HG03135 (cell line): ENCODE results near the gene ADORA1.

Experiments used
- ATAC-seq: cut with Tn5 transposase; IDR thresholded peaks from one replicate; pipeline ENCODE4 v1.9.1; 2021; ENCODE audit warnings: mild to moderate bottlenecking, moderate library complexity; ENCODE audit not compliant: unreplicated experiment

Gene ADORA1

DNA sequence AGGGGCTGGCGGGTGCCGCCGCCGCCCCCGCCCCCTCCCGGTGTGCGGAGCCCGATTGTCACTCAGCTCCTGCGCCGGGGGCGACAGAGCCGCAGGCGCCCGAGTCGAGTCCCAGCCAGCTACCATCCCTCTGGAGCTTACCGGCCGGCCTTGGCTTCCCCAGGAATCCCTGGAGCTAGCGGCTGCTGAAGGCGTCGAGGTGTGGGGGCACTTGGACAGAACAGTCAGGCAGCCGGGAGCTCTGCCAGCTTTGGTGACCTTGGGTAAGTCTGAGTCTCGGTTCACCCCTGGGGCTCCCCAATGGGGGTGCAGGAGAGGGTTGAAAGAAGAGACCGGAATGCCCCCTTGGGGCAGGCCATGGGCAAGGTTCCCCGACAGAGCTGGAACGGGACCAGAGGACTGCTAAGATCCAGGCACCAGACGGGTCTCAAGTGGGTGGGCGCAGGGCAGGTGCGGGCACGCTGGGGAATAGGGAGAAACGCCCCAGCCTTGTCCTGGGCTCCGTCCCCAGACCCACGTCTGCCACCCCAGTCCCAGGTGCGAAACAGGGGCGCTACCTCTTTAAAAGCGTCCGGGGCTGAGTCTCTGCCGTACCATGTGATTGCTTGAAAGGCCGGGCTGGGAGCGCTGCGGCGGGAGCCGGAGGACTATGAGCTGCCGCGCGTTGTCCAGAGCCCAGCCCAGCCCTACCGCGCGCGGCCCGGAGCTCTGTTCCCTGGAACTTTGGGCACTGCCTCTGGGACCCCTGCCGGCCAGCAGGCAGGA lies at the start of gene ADORA1:
ADORA1 (plus strand) TSS at position 61 of the 765 bp plus-strand sequence. CDS start 1,116 bp downstream, outside the sequence.
- no peak for ATAC-seq

DNA sequence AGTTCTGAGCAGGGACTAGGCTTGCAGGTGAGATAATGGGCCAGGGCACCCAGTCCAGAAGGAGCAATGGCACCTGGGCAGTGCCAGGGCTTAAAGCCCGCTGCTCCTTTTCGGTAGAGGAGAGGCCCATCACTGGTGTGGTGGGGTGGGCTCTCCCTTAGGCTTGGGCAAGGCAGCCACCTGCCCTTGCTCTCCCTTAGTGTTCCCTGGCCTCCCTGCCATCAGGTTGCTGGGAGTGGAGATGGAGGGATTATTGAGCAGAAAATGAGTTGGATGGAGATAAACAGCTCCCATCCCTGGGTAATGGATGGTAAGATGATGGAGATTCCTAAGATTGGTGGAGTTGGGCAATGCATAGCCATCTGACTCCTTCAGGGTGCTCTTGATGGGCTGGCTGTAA lies 49.6 kb upstream of the ADORA1 start:
- no peak for ATAC-seq

DNA sequence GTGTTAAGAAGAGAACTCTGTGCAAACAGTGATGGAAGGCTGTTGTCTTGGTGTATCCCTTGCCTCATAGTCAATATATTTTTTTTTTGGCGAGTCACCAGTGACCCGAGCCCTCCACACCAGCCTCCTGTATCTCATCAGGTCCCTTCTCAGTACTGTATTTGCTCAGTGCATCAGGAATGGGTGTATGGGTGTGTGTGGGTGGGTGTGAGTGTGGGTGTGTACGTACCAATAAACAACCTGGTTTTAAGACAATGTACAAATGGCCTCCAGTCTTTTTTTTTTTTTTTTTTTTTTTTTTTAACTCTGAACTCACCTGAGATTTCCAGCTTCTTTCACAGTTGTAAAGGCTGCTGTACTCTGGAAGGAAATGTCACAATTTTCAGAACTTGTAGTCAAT lies 49.0 kb upstream of the ADORA1 start:
- ATAC-seq = no peak

DNA sequence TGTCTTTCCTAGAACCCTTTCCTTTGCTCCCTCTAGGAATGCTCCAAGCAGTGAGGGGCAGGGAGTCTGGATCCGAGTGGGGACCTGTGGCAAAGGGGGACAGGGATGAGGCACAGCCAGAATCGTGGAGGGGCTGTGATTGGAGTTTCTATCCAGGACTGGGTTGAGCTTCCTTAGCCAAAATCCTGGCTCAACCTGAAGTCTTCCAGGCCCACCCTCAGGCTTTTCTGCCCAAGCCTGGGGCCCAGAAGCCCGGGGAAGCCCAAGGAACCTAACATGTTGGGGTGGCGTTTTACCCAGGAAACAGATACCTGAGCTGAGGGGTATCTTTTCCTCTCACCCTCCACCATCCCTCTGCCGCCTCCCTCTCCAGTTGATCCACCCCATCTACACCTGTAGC lies 47.1 kb upstream of the ADORA1 start:
- no peak for ATAC-seq

DNA sequence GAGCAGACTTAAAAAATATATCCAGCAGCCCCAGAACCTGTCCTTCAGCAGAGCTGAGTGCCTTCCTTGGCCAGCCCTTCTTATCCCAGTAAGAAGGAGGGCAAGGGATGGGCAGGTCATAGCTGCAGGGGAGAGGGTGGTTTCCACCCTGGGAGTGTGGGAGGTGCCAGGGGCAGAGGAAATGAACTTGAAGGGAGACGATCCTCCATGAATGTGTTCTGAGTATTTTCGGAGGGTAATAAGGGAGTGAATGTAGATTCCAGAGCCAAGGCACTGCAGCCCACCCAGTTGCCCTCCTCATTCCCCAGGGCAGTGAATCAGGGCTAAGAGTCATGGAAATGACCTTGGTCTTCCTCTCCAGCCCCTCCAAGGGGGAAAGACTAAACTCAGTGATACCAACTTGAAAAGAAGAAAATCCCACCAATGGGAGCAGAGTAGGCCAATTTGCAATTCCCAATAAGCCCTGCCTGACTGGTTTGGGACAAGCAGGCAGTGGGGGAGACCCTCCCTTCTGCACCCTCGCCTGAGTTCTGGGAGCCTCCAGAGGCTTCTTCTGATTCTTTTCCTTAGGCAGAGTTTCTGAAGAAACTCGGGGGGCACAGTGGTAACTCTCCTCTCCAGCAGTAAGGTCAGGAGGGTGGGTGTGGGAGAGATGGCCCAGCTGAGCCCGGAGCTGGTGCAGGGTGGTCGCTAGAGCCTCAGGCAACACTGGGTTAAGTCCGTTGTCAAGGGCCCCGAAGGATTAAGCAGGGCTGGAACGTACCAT lies 45.9 kb upstream of the ADORA1 start:
- no peak for ATAC-seq

DNA sequence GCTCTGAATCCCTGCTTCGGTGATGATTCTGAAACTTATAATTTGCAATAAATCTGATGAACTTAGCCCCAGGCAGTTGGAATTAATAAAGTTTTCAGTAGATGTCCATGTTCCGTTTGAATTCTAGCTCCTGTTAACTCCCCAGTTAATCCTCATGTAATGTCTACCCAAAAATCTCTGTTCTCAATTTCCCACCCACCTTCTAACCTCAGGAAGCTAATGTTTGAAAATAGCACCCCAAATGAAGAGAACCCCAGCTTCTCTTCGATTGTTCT lies 45.4 kb upstream of the ADORA1 start:
- no peak for ATAC-seq

DNA sequence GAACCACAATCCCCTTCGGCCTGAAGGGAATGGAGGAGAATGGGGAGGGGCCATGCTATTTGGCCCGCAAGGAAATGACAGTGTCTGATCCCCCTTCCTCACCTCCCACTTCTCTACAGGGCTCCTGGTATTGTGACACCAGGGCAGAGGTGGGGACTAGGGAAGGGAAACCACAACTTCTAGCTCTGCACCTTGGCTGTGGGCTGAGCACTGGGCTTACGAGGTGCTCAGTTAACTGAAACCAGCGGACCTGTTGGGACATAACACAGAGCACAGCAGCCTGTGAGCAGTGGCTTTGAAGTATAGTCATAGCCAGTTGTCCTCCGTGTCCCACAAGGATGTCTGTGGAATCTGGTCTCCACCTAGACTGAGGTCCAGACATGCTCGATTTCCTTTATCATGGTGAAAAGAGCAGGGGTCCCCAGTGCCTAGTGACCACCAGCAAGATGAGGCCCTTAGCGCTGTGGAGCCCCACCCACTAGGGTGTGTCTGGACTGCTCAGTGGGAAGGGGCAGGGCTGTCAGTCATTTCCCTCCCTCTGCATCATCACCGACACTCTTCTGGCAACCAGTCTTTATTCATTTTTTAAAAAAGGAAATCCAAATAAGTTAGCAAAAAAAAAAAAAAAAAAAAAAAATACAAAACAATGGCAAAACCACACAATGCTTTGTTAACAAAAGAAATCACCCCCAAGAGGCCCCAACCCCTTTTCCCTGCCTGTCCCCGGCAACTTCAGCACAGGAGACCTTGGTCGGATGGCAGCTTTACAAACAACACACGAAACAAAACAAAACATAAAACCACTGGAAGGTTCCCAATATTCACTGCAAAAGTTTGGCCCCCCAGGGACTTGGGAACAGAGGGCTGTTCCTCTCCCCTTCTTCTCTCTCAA lies 44.7 kb upstream of the ADORA1 start:
- no peak for ATAC-seq

DNA sequence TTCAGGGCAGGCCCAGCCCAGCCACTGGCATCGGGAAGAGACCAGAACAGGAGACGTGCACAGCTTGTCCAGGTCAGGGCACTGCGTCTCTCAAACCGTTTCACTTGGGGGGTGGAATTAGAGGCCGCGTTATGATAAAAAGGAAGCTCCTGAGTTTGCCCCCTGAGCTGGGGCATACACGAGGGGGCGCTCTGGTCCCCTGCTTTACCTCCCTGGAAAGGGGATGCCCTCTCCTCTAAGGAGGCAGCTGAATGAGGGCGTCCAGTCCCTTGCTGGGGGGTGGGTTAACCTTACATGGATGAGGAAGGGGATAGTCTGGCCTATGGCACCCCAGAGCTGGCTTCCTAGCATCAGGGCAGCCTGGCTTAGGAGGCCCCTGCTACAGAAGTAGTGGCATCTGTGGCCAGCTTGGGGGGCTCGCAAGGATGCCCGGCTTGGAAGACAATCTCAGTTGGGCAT lies 44.0 kb upstream of the ADORA1 start:
- no peak for ATAC-seq

DNA sequence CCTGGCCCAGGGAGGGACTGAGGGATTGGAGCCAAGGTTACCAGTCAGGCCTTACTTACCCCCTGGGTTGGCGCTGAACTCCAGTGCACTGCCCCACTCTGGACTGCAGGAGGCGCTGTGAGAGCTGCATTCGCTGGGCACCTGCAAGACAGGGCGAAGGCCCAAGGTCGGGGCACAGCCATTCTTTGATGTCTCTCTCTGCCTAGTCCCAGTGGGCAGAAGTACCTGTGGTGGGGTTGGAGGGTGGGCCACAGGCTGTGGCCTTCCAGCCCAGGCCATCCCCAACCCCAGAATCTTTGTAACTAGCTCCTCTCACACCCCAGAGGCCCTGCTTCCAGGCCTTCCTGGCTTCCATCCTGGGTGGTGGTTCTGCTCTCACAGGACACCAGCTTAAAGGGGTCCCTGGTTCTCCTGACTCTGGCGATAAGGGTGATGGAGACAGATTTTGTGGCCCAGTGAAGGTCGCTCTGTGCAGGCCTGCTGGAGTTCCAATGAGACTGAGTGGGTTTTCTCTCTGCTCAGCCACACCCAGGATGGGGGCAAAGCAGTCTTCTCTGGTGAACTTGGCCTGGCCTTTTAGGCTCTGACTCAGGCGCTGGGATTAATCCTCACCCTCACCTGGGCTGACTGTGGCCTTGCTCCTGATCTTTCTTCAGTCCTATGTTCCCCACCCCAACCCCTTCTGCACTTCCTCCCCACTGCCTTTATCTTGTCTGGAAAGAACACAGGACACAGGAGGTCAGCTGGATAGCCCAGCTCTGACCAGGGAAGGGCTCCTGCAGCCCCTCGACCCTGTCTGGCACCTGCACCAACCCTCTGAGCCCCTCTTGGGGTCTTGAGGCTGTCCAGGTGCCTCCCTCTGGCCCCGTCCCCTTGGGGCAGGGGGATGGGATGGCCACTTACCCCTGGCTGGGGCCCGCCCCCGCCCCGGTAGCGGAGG lies 42.7 kb upstream of the ADORA1 start:
- no peak for ATAC-seq

DNA sequence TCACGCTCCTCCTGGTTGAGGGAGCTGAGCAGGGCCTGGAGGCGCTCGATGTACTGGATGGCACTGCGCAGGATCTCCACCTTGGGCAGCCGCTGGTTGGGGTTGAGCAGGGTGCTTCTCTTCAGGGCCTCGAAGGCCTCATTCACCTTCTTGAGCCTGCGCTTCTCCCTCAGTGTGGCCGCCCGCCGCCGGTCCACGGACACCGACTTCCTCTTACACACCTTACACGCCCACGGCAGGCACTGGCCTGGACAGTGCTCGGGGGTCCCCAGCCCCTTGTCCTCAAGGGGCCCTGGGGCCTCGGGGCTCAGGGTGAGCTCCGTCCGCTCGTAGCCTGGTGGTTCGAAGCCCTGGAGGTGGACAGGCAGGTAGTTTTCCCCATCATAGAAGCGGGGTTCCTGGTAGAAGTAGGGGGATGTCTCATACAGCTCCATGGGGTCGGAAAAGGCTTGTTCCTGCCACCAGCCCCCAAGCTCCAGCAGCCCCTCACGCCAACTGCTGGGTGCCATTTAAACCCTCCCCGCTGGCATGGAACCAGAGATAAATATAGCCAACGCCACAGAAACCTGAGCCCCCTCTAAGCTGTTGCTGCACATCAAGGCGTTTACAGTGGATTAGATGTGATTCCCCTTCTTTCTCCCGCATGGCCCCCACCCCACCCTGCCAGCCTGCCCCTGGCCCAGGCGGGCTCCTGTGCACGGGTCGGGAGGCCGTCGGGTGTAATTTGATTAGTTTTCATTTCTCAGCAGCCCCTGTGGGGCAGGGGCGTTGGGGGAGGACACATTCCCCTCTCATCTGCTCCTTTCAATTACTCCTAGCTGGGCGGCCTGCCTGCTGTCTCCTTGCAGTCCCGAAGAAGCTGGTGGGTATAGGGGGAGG lies 41.8 kb upstream of the ADORA1 start, which contains the start of gene MYOG:
MYOG (minus strand) TSS at position 485 of the 879 bp plus-strand sequence; CDS start at position 434, 51 bp downstream.
- no peak for ATAC-seq

DNA sequence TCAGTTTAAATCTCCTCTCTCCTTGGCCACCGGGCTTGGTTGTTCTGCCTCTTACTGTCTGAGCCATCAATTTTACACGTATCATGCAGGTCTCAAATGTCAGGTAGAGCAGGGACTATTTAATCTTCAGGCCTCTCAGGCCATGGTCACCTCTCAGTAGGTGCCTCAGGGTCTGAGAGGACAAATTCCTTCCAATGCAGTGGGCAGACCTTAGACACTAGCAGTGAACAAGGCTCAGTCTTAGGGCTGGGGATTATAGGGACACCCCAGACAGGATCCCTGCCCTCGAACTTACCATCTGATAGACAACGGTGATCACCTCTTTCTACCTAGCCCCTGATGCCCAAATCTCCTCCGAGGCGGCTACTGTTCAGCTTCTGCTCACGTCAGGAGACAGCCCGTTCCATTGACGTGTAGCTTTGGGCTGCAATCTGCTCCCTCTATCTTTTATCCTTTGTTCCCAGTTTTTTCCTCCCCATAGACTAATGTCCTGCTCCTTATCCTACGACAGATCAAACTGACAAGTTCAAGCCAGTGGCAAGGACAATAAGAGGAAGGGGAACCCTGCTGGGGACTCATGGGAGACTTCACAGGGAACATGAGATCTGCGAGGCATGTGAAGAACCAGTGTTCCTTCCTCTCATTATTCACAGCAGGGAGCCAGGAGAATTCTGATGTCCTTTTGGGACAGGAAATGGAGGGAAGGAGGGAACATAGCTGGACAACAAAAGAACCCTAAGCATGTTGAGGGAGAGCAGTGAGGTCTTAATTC lies 40.3 kb upstream of the ADORA1 start:
- ATAC-seq = no peak

DNA sequence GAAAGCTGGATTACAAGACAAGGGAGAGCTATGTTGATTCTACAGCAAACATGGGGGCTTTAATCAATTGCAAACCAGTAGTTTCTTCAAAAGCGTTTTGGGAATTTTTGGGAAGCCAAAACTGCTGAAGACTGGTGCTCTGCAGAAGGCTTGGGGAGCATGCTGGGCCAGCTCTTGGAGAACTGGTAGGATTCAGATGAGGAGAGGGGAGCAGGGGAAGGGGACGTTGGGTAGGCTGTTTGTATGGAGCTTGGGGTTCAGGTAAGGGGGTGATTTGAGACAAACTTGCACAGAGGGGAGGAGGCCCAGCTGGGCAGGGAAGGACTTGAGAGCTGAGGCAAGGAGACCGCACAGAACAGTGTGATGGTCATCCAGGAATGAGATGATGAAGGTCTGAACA lies 39.1 kb upstream of the ADORA1 start:
- no peak for ATAC-seq

DNA sequence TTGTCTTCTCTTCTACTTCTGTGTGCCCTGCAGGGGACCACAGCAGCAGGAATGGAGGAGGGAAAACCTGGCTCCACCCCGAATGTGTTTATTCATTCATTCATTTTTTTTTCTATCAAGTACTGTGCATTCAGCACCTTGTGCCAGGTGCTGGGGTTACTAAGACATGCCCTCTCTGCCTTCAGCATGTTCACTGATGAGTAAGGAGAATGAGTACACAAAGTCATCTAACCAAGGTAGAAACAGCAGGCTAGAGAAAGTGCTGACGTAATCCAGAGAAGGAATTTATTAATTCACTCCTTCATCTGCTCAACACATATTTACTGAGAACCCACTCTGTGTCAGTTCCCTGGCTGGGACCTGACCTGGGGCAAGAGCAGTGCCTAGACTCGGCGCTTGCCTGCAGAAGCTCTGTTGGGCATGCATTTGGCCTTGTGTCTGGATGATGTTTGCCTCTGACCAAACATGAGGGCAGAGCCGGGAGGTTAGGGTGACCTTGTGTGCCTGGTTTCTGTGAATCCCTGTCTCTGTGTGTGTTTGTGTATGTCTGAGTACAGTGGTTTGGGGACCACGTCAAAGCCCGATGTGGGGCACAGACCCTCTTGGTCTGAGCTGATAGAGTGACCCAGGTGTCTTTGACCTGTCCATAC lies 38.4 kb upstream of the ADORA1 start:
- ATAC-seq = no peak

DNA sequence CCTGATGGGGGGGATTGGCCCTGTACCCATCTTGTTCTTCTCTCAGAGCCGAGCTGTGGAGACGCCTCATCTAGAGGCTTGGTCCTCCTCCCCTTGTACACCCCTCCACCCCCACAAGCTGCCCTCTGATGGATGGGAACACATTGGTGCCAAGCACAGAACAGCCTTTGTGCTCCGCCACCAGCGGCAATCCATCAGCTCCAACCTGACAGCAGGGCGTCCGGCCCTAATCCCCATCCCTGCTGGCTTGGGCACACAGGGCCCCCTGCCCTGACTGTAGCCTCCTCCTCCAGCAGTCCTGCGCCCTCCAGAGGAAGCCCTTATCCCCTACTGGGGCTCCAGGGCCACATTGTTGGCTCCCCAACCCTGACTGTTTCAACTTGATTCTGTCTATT lies 37.9 kb upstream of the ADORA1 start:
- no peak for ATAC-seq

DNA sequence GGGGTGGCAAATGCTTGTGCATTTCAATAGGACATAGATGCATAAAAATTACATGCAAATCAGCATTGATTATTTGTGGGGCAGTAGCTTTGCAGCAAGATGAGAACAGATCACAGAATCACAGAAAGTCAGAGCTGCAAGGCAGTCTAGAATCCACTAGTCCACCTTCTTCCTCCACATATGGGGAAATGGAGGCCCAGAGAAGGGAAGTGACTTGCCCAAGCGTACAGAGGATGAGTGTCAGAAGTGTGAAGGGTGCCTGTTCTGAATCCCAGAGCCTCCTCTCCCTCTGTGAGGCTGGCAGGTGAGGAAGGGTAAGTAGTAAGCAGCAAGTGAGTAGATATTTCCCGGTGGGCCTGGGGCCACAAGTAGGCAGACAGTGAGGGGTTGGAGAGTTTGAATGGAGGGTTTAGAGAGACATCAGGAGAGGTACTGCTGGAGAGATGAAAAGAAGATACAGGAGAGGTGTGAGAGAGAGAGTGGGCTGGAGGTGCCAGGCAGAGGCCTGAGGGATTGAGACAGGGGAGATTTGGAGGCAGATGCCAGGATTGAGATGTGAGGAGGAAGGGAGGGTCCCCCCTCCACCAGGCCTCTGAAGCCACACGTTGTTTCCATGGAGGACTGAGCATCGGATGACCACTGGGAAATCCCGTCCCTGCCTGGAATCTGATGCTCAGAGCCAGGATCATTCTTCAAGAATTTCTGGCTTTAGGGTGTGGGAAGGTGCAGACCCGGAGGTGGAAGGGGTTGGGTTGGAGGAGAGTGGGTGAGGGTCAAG lies 36.9 kb upstream of the ADORA1 start:
- ATAC-seq = no peak

DNA sequence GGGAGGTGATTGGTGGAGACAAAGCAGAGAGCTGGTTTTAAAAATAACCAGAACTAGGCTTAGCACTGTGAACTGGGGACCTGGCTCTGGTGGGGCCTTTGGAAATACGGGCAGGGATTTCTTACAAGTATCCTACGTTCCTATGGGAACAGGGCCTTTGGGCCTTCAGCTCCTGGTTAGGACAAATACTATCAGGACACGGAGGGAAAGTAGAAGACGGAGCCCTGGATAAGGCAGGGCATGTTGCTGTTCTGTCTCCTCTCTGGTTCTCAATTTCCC lies 36.4 kb upstream of the ADORA1 start:
- ATAC-seq = no peak

DNA sequence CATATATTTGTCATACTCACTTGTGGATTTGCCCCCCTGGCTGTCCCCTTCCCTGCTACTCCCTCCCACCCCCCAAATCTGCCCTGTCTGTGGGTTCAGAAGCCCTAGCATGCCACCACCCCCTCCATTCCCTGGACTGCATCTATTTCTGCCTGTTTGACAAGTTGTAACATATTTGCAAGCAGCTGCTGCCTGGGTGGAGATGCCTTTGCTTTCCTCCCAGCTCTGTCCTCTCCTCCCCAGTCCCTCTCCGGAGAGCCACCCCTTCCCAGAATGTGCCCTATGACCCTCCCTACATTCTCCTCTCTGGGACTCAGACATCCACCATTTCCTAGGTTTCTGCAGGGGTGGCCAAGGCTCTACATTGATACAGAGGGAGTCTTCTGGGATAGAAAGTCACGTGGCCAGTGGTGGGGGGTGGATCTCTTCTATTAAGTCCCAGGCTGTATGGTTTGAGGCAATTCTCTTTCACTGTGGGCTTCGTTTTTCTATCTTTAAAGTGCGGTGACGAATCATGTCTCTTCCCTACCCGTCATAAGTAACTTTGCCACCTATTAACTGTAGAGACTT lies 35.7 kb upstream of the ADORA1 start:
- ATAC-seq = no peak
